Muscle of leg (tissue), 11 donors: ENCODE data around the gene FRMPD4. TPM values are rescaled to one million over a fixed set of nuclear protein-coding genes. Genes with fewer than 3 reads are reported as not detected.
A peak's percentile ranks its signal among the peaks of the same experiment; 100 is the strongest.

ENCODE experiments used
- DNase-seq: peaks from one replicate; pipeline ENCODE4 v3.0.0; 2013
- H3K27ac ChIP-seq: one replicate; pipeline ENCODE4 v1.5.1; 2013; ENCODE audit warnings: mild to moderate bottlenecking, low read length, control low read depth
- H3K27me3 ChIP-seq: one replicate; pipeline ENCODE4 v1.6.1; 2013; ENCODE audit warnings: low read length; ENCODE audit not compliant: control insufficient read depth, insufficient read depth
- H3K36me3 ChIP-seq: one replicate; pipeline ENCODE4 v1.6.1; 2013; ENCODE audit warnings: low read length; ENCODE audit not compliant: control insufficient read depth, insufficient read depth
- H3K4me1 ChIP-seq: one replicate; pipeline ENCODE4 v1.6.1; 2013; ENCODE audit warnings: low read length; ENCODE audit not compliant: control insufficient read depth, insufficient read depth
- H3K4me3 ChIP-seq: one replicate; pipeline ENCODE4 v1.5.1; 2013; ENCODE audit warnings: low read length, control low read depth
- H3K9me3 ChIP-seq: replicated peaks from 2 replicates; pipeline ENCODE4 v1.6.1; 2013; ENCODE audit warnings: low read depth, low read length; ENCODE audit not compliant: control insufficient read depth
- WGBS: methylation state at CpG from one replicate; pipeline ENCODE4 v1.1.5; 2013; ENCODE audit warnings: missing lambda C conversion rate; ENCODE audit not compliant: insufficient coverage; 5-methylcytosine and 5-hydroxymethylcytosine counted together
- polyA plus RNA-seq, 8 donors: library from polyadenylated mRNA; unstranded; fragments of 120-200 nt; gene quantifications; one replicate each; pipeline versions ENCODE4 v1.2.1 to v1.2.3, GENCODE V29; 2013; ENCODE audit warnings: inconsistent platforms in 1 of 8, low replicate concordance in 1 of 8; ENCODE audit not compliant: insufficient read length in 8 of 8, insufficient read depth in 1 of 8
- total RNA-seq: library from RNA; stranded (reverse); fragments of 120-200 nt; gene quantifications from one replicate; pipeline ENCODE4 v1.2.4, GENCODE V29; 2013

FRMPD4 gene
- total and polyA plus RNA-seq, 9 donors: 0.34 to 1.2 (median 0.64) TPM

DNA sequence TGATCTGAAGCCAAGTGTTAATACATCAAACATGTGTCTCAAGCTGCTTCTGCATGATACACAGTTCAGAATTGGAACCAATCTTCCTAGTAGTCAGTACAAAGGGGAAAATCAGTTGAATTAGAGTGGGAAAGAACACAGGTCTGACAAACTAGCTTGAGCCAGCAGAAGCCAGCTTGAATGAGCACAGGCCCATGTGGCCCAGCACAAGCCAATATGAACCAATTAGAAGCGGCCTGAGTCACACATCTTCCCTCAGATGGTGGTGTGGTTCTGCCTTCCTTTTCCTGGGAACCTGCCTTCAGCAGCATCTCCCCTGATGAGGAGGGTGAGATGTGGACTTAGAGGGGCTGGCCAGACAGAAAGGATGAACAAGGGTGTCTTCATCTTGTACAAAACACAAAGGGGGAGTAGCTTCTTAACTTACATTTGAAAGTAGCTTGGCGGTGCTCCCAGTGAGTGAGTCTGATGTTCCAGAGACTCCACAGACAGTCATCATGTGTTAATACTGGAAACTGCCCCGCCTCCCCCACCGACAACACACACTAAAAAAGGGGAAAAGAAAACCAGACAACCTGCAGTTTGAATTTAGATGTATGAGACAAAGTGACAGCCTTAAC is 72.0 kb downstream of the FRMPD4 start:
- Histone ChIP-seq H3K9me3 (no peaks in the 10 kb centered on the region), H3K36me3 (no peaks in the 10 kb centered on the region), H3K27me3 (peaks cover 5% of the 10 kb centered on the region), H3K4me1 (no peaks in the 10 kb centered on the region), H3K27ac (no peak overlapping the region), H3K4me3 (no peak overlapping the region)
- peak; percentile 78 for DNase-seq
- WGBS: 50% methylated on average over 1 of the region's 4 CpGs

DNA sequence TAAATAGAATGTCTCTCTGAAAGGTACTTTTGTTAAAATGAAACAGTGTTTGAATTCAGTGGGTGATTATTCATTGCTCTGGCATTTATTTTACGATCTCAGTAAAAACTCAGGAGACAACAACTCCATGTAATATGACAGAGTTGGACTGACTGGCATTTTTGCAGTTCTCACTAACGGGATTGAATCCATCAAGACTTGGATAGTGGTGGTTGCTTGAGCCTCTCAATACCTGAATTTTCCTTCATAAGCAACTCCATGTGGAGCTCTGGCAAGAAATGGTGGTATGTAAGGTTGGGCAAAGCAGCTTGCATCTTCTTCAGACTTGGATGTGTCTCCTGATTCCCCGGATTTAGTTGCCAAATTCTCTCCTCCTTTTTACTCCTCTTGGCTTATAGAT is 72.7 kb downstream of the FRMPD4 start:
- peak; percentile 52 for DNase-seq
- Histone ChIP-seq H3K4me3 (no peak overlapping the region), H3K4me1 (no peaks in the 10 kb centered on the region), H3K36me3 (no peaks in the 10 kb centered on the region), H3K27me3 (peaks cover 5% of the 10 kb centered on the region), H3K27ac (no peak overlapping the region), H3K9me3 (no peaks in the 10 kb centered on the region)
- WGBS: no CpG with 5 or more reads among the region's 3 CpGs

DNA sequence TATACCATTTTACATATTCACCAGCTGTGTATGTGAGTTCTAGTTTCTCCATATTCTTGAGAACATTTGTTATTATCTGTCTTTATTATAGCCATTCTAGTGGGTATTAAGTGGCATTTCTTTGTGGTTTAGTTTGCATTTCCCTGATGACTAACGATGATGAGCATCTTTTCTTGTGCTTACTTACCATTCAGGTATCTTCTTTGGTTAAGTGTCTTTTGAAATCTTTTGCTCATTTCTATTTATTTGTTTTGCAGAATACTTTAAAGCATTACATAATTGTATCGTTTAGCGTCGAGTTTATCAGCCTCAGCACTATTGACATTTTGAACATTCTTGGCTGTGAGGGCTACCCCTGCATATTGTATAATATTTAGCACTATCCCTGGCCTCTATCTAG is 85.4 kb downstream of the FRMPD4 start:
- Histone ChIP-seq H3K4me1 (no peaks in the 10 kb centered on the region), H3K36me3 (no peaks in the 10 kb centered on the region), H3K27ac (no peak overlapping the region), H3K9me3 (no peaks in the 10 kb centered on the region), H3K4me3 (no peak overlapping the region), H3K27me3 (peaks cover 6% of the 10 kb centered on the region)
- WGBS: no CpG with 5 or more reads among the region's 4 CpGs
- no peak for DNase-seq

DNA sequence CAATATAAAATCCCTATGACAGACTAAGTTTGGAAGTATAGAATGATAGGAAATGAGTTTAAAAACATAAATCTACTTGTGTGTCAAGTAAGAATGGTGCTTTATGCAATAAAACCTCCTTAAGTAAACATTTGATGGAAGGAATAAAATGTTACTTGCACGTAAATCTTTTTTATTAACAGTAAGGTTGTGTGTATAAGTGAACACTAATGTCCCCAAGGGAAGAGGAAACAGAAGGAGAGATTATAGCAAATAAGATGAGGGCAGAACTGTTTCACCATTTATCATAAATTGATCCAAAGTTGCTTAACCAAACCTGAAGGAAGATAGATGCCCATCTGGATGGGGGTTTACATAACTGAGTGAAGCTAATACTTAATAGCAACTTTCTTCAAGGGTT is 86.8 kb downstream of the FRMPD4 start:
- Histone ChIP-seq H3K4me1 (no peaks in the 10 kb centered on the region), H3K27ac (no peak overlapping the region), H3K4me3 (no peak overlapping the region), H3K36me3 (no peaks in the 10 kb centered on the region), H3K27me3 (peaks cover 4% of the 10 kb centered on the region), H3K9me3 (no peaks in the 10 kb centered on the region)
- no CpG with 5 or more reads among the region's 1 CpG for WGBS
- DNase-seq: no peak

DNA sequence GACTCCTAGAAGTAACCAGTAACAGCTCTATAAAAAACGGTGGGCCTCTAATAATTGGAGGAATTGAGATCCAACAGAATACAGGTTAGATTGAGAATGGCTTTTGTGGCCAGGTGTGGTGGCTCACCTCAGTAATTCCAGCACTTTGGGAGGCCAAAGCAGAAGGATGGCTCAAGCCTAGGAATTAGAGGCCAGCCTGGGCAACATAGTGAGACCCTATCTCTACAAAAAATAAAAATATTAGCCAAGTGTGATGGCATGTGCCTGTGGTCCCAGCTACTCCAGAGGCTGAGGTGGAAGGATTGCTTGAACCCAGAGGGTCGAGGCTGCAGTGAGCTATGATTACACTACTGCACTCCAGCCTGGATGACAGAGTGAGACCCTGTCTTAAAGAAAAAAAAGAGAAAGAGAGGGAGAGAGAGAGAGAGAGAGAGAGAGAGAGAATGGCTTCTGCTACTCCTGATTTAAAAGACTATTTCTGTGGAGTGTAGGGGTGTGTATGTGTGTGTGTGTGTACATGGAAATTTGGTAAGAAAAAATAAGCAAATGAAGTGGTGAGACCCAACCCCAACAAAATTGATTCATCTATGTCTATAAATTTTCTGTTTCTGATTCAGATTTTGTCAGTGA is 89.3 kb downstream of the FRMPD4 start:
- Histone ChIP-seq H3K36me3 (no peaks in the 10 kb centered on the region), H3K27me3 (peaks cover 2% of the 10 kb centered on the region), H3K4me1 (no peaks in the 10 kb centered on the region), H3K4me3 (no peak overlapping the region), H3K9me3 (no peaks in the 10 kb centered on the region), H3K27ac (no peak overlapping the region)
- DNase-seq: no peak
- 88% methylated on average over 1 of the region's 2 CpGs for WGBS

DNA sequence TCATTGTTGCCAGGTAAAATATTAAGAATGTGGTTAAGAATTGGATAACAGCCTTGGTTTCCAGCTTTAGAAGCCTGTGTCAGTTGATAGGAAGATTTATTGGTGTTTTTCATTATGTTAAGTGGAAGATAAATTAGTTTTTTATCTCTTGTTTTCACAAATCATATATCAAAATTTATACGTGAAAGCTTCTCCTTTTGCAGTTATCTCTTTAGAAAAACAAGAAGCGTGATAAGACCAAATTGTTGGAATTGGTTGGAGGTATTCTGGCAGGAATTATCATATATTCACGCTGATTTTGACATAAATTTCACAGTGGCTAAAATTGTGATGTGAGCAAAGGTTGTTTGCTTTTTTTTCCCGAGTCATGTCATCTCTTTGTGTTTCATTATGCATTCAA is 90.6 kb downstream of the FRMPD4 start:
- DNase-seq: no peak
- no peak overlapping the region for H3K4me3 ChIP-seq
- no peaks in the 10 kb centered on the region for H3K36me3 ChIP-seq
- 100% methylated on average over 1 of the region's 4 CpGs for WGBS
- no peaks in the 10 kb centered on the region for H3K9me3 ChIP-seq
- no peak overlapping the region for H3K27ac ChIP-seq
- H3K27me3 ChIP-seq: peaks cover 2% of the 10 kb centered on the region
- no peaks in the 10 kb centered on the region for H3K4me1 ChIP-seq

DNA sequence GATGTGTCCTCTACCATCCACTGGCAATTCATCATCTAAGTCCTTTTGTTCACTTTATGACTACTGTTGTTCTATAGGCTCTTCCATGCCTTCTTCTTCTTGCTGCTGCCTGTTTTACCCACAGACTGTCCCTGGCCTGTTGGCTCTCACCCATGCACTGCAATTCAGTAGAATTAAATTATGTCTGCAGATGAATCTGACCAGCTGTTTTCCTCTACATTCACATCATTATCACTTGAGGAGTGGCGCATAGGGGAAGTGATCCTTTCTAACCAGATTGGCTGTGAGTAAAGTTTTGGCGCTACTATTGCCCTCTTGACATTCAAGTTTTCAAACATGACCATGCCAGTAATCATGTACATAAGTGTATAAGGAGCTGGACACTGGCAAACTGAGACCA is 91.7 kb downstream of the FRMPD4 start:
- H3K4me3 ChIP-seq: no peak overlapping the region
- H3K4me1 ChIP-seq: no peaks in the 10 kb centered on the region
- H3K36me3 ChIP-seq: no peaks in the 10 kb centered on the region
- peaks cover 2% of the 10 kb centered on the region for H3K27me3 ChIP-seq
- H3K27ac ChIP-seq: no peak overlapping the region
- WGBS: no CpG with 5 or more reads among the region's 2 CpGs
- no peaks in the 10 kb centered on the region for H3K9me3 ChIP-seq
- no peak for DNase-seq

DNA sequence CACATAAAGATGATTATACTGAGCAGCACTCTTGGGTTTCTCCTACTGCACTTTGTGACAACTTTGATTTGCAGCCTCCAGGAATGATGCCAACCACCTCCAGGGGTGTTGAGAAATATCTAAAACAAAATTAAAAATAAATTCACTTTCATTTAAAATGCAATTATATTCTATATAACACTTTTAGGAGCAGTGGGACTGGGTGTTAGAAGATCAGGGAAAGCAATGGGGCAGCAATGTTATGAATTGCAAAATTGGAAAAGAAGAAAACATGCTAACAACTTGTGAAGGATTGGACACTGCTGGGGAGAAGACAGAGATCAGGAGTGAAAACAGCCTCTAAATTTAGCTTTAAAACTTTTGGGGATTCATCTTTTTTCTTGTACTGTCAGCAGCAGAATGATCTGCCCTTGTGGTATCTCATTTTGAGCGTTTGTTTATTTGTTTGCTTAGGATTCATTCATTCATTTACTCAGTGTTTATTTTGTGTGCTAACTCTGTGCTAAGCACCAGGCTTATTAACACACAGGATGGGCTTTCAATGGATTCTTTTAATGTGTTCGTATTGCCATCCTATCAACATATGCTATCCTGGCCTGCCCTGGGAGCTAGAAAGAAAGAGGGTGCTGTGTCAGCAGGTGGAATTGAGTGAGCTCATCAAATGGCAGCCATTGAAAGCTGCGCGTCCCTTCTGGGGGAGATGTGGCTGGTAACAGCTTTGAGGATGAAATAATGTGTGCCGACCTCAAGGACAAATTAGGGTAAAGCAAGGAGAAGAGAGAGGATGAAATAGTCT is 96.5 kb downstream of the FRMPD4 start:
- 92% methylated on average over 2 of the region's 5 CpGs for WGBS
- Histone ChIP-seq H3K9me3 (no peaks in the 10 kb centered on the region), H3K4me3 (no peak overlapping the region), H3K27me3 (peaks cover 3% of the 10 kb centered on the region), H3K4me1 (no peaks in the 10 kb centered on the region), H3K36me3 (no peaks in the 10 kb centered on the region), H3K27ac (no peak overlapping the region)
- no peak for DNase-seq

DNA sequence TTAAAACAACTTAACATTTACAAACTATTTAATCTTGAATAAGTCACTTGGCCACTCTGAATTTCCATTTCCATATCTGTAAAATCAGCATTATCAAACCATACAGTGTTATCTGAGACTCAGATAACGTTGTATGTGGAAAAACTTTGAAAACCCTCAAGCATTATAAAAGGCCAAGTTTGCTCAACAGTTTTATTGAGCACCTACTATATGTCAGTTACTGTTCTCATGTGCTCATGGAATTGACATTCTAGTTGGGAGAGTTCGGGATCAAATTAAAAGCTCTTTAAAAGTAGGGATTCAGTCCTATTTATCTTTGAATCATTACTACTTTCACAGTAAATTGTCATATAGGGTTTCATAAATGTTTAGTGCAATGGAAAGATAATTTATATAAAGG is 97.9 kb downstream of the FRMPD4 start:
- no peaks in the 10 kb centered on the region for H3K36me3 ChIP-seq
- DNase-seq: no peak
- peaks cover 3% of the 10 kb centered on the region for H3K27me3 ChIP-seq
- H3K4me1 ChIP-seq: no peaks in the 10 kb centered on the region
- WGBS: no CpG with 5 or more reads among the region's 2 CpGs
- no peaks in the 10 kb centered on the region for H3K9me3 ChIP-seq
- H3K4me3 ChIP-seq: no peak overlapping the region
- H3K27ac ChIP-seq: no peak overlapping the region

DNA sequence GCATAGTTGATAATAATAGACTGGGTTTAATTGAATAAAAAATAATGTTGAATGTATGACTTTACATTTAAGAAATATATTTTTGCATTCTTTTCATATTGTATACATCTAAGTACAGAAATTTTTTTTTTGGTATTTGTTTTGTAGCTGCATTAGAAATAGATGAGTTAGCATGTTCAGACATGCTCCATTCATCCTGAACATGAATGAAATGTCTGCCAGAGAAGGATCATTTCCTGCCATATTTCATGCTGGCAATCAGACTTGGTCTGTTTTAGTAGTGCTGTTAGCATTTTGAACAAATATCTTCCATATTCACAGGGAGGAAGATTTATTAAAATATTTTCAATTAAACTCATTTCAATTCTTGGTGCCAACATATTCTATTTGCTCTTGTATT is 98.9 kb downstream of the FRMPD4 start:
- Histone ChIP-seq H3K9me3 (no peaks in the 10 kb centered on the region), H3K27me3 (peaks cover 3% of the 10 kb centered on the region), H3K36me3 (no peaks in the 10 kb centered on the region), H3K27ac (no peak overlapping the region), H3K4me1 (no peaks in the 10 kb centered on the region), H3K4me3 (no peak overlapping the region)
- no peak for DNase-seq
